ENCODE data around the gene NABP2. TPM values are rescaled to one million over a fixed set of nuclear protein-coding genes. Genes with fewer than 3 reads are reported as not detected.
A peak's percentile ranks its signal among the peaks of the same experiment; 100 is the strongest.
"Not testable (repeated sequence)": the region's sequence is repeated elsewhere in the genome, so short reads cannot be mapped to it uniquely, and the experiment has no call there.

The NABP2 gene
- total and polyA plus RNA-seq, 8 donors: 14.1 to 23.6 (median 17.5) TPM

GRCh38 chr12:56267443-56268071, 43.4 kb downstream of the NABP2 start:
- peak overlapping the region; percentile 94 to 98 (median 94) for H3K27ac ChIP-seq
- peaks cover 0 to 7% (median 4%) of the 10 kb centered on the region in 3 donors for H3K36me3 ChIP-seq
- no peaks in the 10 kb centered on the region for H3K27me3 ChIP-seq
- H3K9me3 ChIP-seq: no peaks in the 10 kb centered on the region
- TF ChIP-seq, protein P1, sequence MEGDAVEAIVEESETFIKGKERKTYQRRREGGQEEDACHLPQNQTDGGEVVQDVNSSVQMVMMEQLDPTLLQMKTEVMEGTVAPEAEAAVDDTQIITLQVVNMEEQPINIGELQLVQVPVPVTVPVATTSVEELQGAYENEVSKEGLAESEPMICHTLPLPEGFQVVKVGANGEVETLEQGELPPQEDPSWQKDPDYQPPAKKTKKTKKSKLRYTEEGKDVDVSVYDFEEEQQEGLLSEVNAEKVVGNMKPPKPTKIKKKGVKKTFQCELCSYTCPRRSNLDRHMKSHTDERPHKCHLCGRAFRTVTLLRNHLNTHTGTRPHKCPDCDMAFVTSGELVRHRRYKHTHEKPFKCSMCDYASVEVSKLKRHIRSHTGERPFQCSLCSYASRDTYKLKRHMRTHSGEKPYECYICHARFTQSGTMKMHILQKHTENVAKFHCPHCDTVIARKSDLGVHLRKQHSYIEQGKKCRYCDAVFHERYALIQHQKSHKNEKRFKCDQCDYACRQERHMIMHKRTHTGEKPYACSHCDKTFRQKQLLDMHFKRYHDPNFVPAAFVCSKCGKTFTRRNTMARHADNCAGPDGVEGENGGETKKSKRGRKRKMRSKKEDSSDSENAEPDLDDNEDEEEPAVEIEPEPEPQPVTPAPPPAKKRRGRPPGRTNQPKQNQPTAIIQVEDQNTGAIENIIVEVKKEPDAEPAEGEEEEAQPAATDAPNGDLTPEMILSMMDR (IDR thresholded peaks at IDR 0.05): no peak
- WGBS, 2 donors: 16 to 18% methylated on average over 20 to 21 of the region's 21 CpGs
- intact Hi-C loops (cut with DNase I): no loop called here
- DNase-seq (peak in 3 of 6 donors; percentile 43 to 54 (median 52)), FAIRE-seq (no peak), ATAC-seq (peak in 3 of 4 donors; percentile 17 to 38 (median 17))
- no peaks in the 10 kb centered on the region for H3K4me1 ChIP-seq
- peak overlapping the region; percentile 74 to 94 (median 81) for H3K4me3 ChIP-seq

DNA sequence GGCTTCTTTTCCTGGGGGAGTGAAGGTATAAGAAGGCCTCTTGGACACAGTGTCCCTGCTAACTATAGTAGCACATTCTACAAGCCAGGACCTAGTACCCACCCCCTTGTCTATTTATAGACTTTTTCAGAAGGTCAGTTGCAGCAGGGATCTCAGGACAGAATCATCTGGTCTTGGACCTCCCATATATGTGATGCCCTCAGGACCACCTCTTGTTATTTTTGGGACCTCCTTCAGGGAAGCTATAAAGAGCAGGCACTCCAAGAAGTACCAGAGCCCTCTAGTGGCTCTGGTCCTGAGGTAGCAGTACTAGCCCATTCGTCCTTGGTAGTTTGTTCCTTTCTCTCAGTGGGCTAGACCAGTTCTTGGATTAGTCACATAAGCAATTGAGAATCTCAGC, 46.9 kb downstream of the NABP2 start:
- ATAC-seq: no peak
- no peak for DNase-seq
- no peak overlapping the region for H3K4me3 ChIP-seq
- no peak for FAIRE-seq
- 6 to 24% methylated on average over 1 of the region's 1 CpG for WGBS, 2 donors
- TF ChIP-seq, protein P1 (IDR thresholded peaks at IDR 0.05): no peak
- H3K9me3 ChIP-seq: no peaks in the 10 kb centered on the region
- no peaks in the 10 kb centered on the region for H3K27me3 ChIP-seq
- intact Hi-C loops (cut with DNase I): no loop called here
- H3K4me1 ChIP-seq: no peaks in the 10 kb centered on the region
- H3K36me3 ChIP-seq: peaks cover 0 to 38% (median 31%) of the 10 kb centered on the region in 3 donors
- H3K27ac ChIP-seq: no peak overlapping the region

GRCh38 chr12:56272468-56272867, 48.3 kb downstream of the NABP2 start:
- H3K36me3 ChIP-seq: peaks cover 0 to 45% (median 36%) of the 10 kb centered on the region in 3 donors
- FAIRE-seq; H3K27ac ChIP-seq; H3K27me3 ChIP-seq; DNase-seq; H3K9me3 ChIP-seq; H3K4me1 ChIP-seq; intact Hi-C loops (cut with DNase I); H3K4me3 ChIP-seq; ATAC-seq: not testable (repeated sequence)
- 68 to 88% methylated on average over 2 of the region's 2 CpGs for WGBS, 2 donors

GRCh38 chr12:56274299-56274698, 50.2 kb downstream of the NABP2 start:
- DNase-seq (no peak), FAIRE-seq (no peak), ATAC-seq (no peak)
- Histone ChIP-seq H3K4me1 (no peaks in the 10 kb centered on the region), H3K27me3 (no peaks in the 10 kb centered on the region), H3K9me3 (no peaks in the 10 kb centered on the region), H3K27ac (no peak overlapping the region), H3K4me3 (no peak overlapping the region), H3K36me3 (peaks cover 3 to 63% (median 39%) of the 10 kb centered on the region in 3 donors)
- intact Hi-C loops (cut with DNase I): no loop called here
- WGBS, 2 donors: 87 to 95% methylated on average over 2 of the region's 2 CpGs
- TF ChIP-seq, protein P1 (IDR thresholded peaks at IDR 0.05): no peak

DNA sequence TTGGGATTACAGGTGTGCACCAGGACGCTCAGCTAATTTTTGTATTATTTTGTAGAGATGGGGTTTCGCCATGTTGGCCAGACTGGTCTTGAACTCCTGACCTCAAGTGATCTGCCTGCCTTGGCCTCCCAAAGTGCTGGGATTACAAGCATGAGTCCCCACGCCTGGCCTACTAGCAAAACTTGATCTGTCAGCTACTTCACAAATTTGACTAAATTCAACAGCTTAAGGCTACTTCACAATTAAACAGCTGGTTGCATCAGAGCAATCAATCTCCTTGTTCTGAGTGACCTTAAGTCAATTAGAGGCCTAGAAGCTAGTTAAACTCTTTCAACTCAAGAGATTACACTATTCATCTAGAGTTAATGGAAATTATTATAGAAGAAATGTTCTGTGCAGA, 54.8 kb downstream of the NABP2 start:
- Histone ChIP-seq H3K36me3 (peaks cover 13 to 75% (median 46%) of the 10 kb centered on the region in 3 donors), H3K27ac (no peak overlapping the region), H3K9me3 (no peaks in the 10 kb centered on the region), H3K4me3 (no peak overlapping the region), H3K4me1 (no peaks in the 10 kb centered on the region), H3K27me3 (no peaks in the 10 kb centered on the region)
- ATAC-seq: no peak
- DNase-seq: no peak
- TF ChIP-seq, protein P1 (IDR thresholded peaks at IDR 0.05): no peak
- 93 to 97% methylated on average over 3 of the region's 3 CpGs for WGBS, 2 donors
- intact Hi-C loops (cut with DNase I): no loop called here
- no peak for FAIRE-seq

Other genes starting within 250 kb of the NABP2 start
- gene SUOX, start 227.1 kb upstream of the NABP2 start, total RNA-seq: 10 to 100 TPM in 3 of 6 donors, 1 to 10 TPM in 3; 6.0 to 17.4 (median 9.2) TPM
- 10 to 100 TPM; 15.4 to 20.4 TPM for gene SUOX, start 227.1 kb upstream of the NABP2 start, polyA plus RNA-seq
- 1 to 10 TPM; 2.4 to 5.0 (median 3.1) TPM for gene IKZF4, start 203.3 kb upstream of the NABP2 start, total RNA-seq
- gene IKZF4, start 203.3 kb upstream of the NABP2 start, polyA plus RNA-seq: 1 to 10 TPM; 1.8 to 3.7 TPM
- 10 to 100 TPM; 13.8 to 37.2 (median 27.5) TPM for gene RPS26, start 182.4 kb upstream of the NABP2 start, total RNA-seq
- gene RPS26, start 182.4 kb upstream of the NABP2 start, polyA plus RNA-seq: 100 to 1,000 TPM; 438 to 593 TPM
- 100 to 1,000 TPM in 1 of 6 donors, 10 to 100 TPM in 5; 29.5 to 106 (median 50.7) TPM for gene ERBB3, start 144.2 kb upstream of the NABP2 start, total RNA-seq
- gene ERBB3, start 144.2 kb upstream of the NABP2 start, polyA plus RNA-seq: 10 to 100 TPM; 35.1 to 50.1 TPM
- gene PA2G4, start 119.8 kb upstream of the NABP2 start, total RNA-seq: 10 to 100 TPM; 30.1 to 59.8 (median 42.7) TPM
- 10 to 100 TPM; 38.2 to 43.5 TPM for gene PA2G4, start 119.8 kb upstream of the NABP2 start, polyA plus RNA-seq
- 1,000 to 10,000 TPM; 2,275 to 3,960 (median 2,741) TPM for gene RPL41, start 107.7 kb upstream of the NABP2 start, total RNA-seq
- gene RPL41, start 107.7 kb upstream of the NABP2 start, polyA plus RNA-seq: 1,000 to 10,000 TPM; 1,821 to 3,381 TPM
- gene ZC3H10, start 106.1 kb upstream of the NABP2 start, total RNA-seq: 1 to 10 TPM; 2.6 to 4.1 (median 3.2) TPM
- 1 to 10 TPM; 1.9 to 3.0 TPM for gene ZC3H10, start 106.1 kb upstream of the NABP2 start, polyA plus RNA-seq
- gene ESYT1, start 96.1 kb upstream of the NABP2 start, total RNA-seq: 10 to 100 TPM; 42.8 to 55.1 (median 46.5) TPM
- 10 to 100 TPM; 22.5 to 40.2 TPM for gene ESYT1, start 96.1 kb upstream of the NABP2 start, polyA plus RNA-seq
- 10 to 100 TPM in 5 of 6 donors, 1 to 10 TPM in 1; 6.7 to 18.2 (median 14.7) TPM for gene MYL6B, start 71.8 kb upstream of the NABP2 start, total RNA-seq
- gene MYL6B, start 71.8 kb upstream of the NABP2 start, polyA plus RNA-seq: 10 to 100 TPM; 39.3 to 65.9 TPM
- gene MYL6, start 66.0 kb upstream of the NABP2 start, total RNA-seq: 100 to 1,000 TPM; 270 to 669 (median 431) TPM
- gene MYL6, start 66.0 kb upstream of the NABP2 start, polyA plus RNA-seq: 1,000 to 10,000 TPM in 1 of 2 donors, 100 to 1,000 TPM in 1; 887 to 1,217 TPM
- 10 to 100 TPM; 26.3 to 64.5 (median 38.2) TPM for gene SMARCC2, start 34.9 kb upstream of the NABP2 start, total RNA-seq
- 10 to 100 TPM; 33.1 to 42.2 TPM for gene SMARCC2, start 34.9 kb upstream of the NABP2 start, polyA plus RNA-seq
- 10 to 100 TPM; 11.6 to 21.9 (median 16.7) TPM for gene RNF41, start 2.4 kb upstream of the NABP2 start, total RNA-seq
- 10 to 100 TPM in 1 of 2 donors, 1 to 10 TPM in 1; 6.8 to 16.2 TPM for gene RNF41, start 2.4 kb upstream of the NABP2 start, polyA plus RNA-seq
- gene SLC39A5, start 5.7 kb downstream of the NABP2 start, total RNA-seq: 100 to 1,000 TPM; 108 to 289 (median 226) TPM
- 100 to 1,000 TPM; 307 to 615 TPM for gene SLC39A5, start 5.7 kb downstream of the NABP2 start, polyA plus RNA-seq
- 10 to 100 TPM; 12.1 to 25.1 (median 17.9) TPM for gene ANKRD52, start 34.0 kb downstream of the NABP2 start, total RNA-seq
- 10 to 100 TPM in 1 of 2 donors, 1 to 10 TPM in 1; 8.0 to 12.2 TPM for gene ANKRD52, start 34.0 kb downstream of the NABP2 start, polyA plus RNA-seq
- gene COQ10A, start 42.6 kb downstream of the NABP2 start, total RNA-seq: 10 to 100 TPM in 4 of 6 donors, 1 to 10 TPM in 2; 8.0 to 12.9 (median 11.1) TPM
- gene COQ10A, start 42.6 kb downstream of the NABP2 start, polyA plus RNA-seq: 10 to 100 TPM; 23.8 to 36.4 TPM
- gene CS, start 76.0 kb downstream of the NABP2 start, total RNA-seq: 100 to 1,000 TPM in 2 of 6 donors, 10 to 100 TPM in 4; 80.0 to 120 (median 97.2) TPM
- gene CS, start 76.0 kb downstream of the NABP2 start, polyA plus RNA-seq: 10 to 100 TPM; 32.0 to 45.4 TPM
- 10 to 100 TPM; 45.3 to 94.2 (median 66.3) TPM for gene CNPY2, start 91.6 kb downstream of the NABP2 start, total RNA-seq
- gene CNPY2, start 91.6 kb downstream of the NABP2 start, polyA plus RNA-seq: 100 to 1,000 TPM; 109 to 141 TPM
- 10 to 100 TPM; 24.3 to 73.0 (median 41.7) TPM for gene PAN2, start 109.7 kb downstream of the NABP2 start, total RNA-seq
- gene PAN2, start 109.7 kb downstream of the NABP2 start, polyA plus RNA-seq: 100 to 1,000 TPM in 1 of 2 donors, 10 to 100 TPM in 1; 78.5 to 111 TPM
- 1 to 10 TPM in 2 of 6 donors, under 1 TPM in 3, not detected in 1; 0.20 to 3.7 (median 0.41) TPM for gene IL23A, start 114.5 kb downstream of the NABP2 start, total RNA-seq
- 1 to 10 TPM in 1 of 2 donors, under 1 TPM in 1; 0.38 to 1.3 TPM for gene IL23A, start 114.5 kb downstream of the NABP2 start, polyA plus RNA-seq
- gene STAT2, start 135.8 kb downstream of the NABP2 start, total RNA-seq: 10 to 100 TPM; 25.5 to 88.5 (median 38.4) TPM
- 10 to 100 TPM; 48.4 to 57.3 TPM for gene STAT2, start 135.8 kb downstream of the NABP2 start, polyA plus RNA-seq
- under 1 TPM in 1 of 6 donors, not detected in 5; 0.13 TPM for gene APOF, start 138.5 kb downstream of the NABP2 start, total RNA-seq
- gene APOF, start 138.5 kb downstream of the NABP2 start, polyA plus RNA-seq: under 1 TPM in 1 of 2 donors, not detected in 1; 0.05 TPM
- gene TIMELESS, start 225.1 kb downstream of the NABP2 start, total RNA-seq: 1 to 10 TPM; 3.7 to 5.8 (median 4.5) TPM
- 1 to 10 TPM; 5.6 to 7.6 TPM for gene TIMELESS, start 225.1 kb downstream of the NABP2 start, polyA plus RNA-seq
- gene MIP, start 230.3 kb downstream of the NABP2 start, total RNA-seq: not detected
- not detected for gene MIP, start 230.3 kb downstream of the NABP2 start, polyA plus RNA-seq
- gene SPRYD4, start 244.2 kb downstream of the NABP2 start, total RNA-seq: 1 to 10 TPM; 1.5 to 2.9 (median 1.9) TPM
- 1 to 10 TPM; 2.1 to 2.3 TPM for gene SPRYD4, start 244.2 kb downstream of the NABP2 start, polyA plus RNA-seq